Esophagus squamous epithelium (tissue), 4 donors: ENCODE results near the gene DTNA.

Experiments
- CTCF ChIP-seq, 6 experiments: fragments of 450-650 bp in 4 of 6; fragments of 200-600 bp in 2 of 6; sonication (generic) in 2 of 6; IDR thresholded peaks; one replicate each; pipeline ENCODE4 v1.5.1; 2016 to 2019; ENCODE audit warnings: antibody characterized with exemption in 6 of 6, mild to moderate bottlenecking in 4 of 6, moderate library complexity in 4 of 6
- POLR2A ChIP-seq, 4 donors: fragments of 450-650 bp; IDR thresholded peaks; one replicate each; pipeline ENCODE4 v1.6.1; 2017; ENCODE audit warnings: antibody characterized with exemption in 4 of 4, mild to moderate bottlenecking in 4 of 4, moderate library complexity in 3 of 4

- TF ChIP-seq POLR2A (IDR thresholded peaks at IDR 0.05), result no peak
- no peak for TF ChIP-seq CTCF (IDR thresholded peaks at IDR 0.05)
Measured at GRCh38 chr18:34923911-34924310, 213.8 kb downstream of the DTNA start.
